ENCODE measurements around the gene EMP2. TPM values are rescaled to one million over a fixed set of nuclear protein-coding genes. Genes with fewer than 3 reads are reported as not detected.

EMP2 gene
- total RNA-seq, 1 donor from 2014 or later, result 6.5 TPM

GRCh38 chr16:10490141-10490540 is 90.3 kb downstream of the EMP2 start:
- DNase-seq (ENCODE audit: low read depth), result no peak
- TF ChIP-seq CTCF (conservative IDR thresholded peaks at IDR 0.05; ENCODE audit: low read depth, low read length), result no peak
- H3K4me3 ChIP-seq (ENCODE audit: low read depth, low read length), result no peak overlapping the region

GRCh38 chr16:10485698-10486382 is 94.6 kb downstream of the EMP2 start:
- no peak for DNase-seq (ENCODE audit: low read depth)
- no peak for TF ChIP-seq CTCF (conservative IDR thresholded peaks at IDR 0.05; ENCODE audit: low read depth, low read length)
- H3K4me3 ChIP-seq (ENCODE audit: low read depth, low read length), result no peak overlapping the region

- TF ChIP-seq CTCF (conservative IDR thresholded peaks at IDR 0.05; ENCODE audit: low read depth, low read length), result no peak
- H3K4me3 ChIP-seq (ENCODE audit: low read depth, low read length), result no peak overlapping the region
- DNase-seq (ENCODE audit: low read depth), result no peak
Measured at GRCh38 chr16:10485159-10485558, 95.2 kb downstream of the EMP2 start.

GRCh38 chr16:10480151-10480550 is 100.2 kb downstream of the EMP2 start:
- TF ChIP-seq CTCF (conservative IDR thresholded peaks at IDR 0.05; ENCODE audit: low read depth, low read length), result no peak
- DNase-seq (ENCODE audit: low read depth), result no peak
- H3K4me3 ChIP-seq (ENCODE audit: low read depth, low read length), result no peak overlapping the region

Other genes starting within 250 kb of the EMP2 start
- 5.6 and 8.9 TPM in 2 replicates for gene ATF7IP2, start 194.5 kb downstream of the EMP2 start, total RNA-seq
- not detected in 2 replicates for gene TEKT5, start 114.3 kb upstream of the EMP2 start, total RNA-seq
- gene NUBP1, start 163.2 kb upstream of the EMP2 start, total RNA-seq, result 41.4 and 44.2 TPM in 2 replicates
- gene TVP23A, start 238.2 kb upstream of the EMP2 start, total RNA-seq, result not detected in 2 replicates